ENCODE data around the gene MTFR2.

The MTFR2 gene

GRCh38 chr6:136189104-136189503 lies 61.0 kb downstream of the MTFR2 start:
- in situ Hi-C loops (cut with HindIII; ENCODE audit: low sequenced_read_pairs), result no loop called here

DNA sequence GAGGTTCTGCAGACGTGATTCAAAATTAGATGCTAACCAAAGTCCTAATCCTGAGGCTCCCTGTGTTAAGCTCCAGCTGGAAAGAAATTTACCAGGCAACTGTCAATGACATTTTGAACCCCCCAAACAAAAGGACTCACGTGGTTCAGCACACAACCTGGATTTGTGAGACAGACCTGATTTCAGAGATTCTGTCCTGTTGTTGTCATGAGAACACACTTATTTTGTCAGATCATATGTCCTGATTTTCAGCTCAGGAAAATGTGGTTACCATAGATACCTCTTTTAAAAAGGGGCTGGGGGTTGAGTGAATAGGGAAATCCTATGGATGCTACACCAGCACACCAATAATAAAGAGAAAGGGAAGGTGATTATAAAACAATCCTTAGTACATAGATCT lies 61.6 kb downstream of the MTFR2 start:
- in situ Hi-C loops (cut with HindIII; ENCODE audit: low sequenced_read_pairs), result no loop called here

DNA sequence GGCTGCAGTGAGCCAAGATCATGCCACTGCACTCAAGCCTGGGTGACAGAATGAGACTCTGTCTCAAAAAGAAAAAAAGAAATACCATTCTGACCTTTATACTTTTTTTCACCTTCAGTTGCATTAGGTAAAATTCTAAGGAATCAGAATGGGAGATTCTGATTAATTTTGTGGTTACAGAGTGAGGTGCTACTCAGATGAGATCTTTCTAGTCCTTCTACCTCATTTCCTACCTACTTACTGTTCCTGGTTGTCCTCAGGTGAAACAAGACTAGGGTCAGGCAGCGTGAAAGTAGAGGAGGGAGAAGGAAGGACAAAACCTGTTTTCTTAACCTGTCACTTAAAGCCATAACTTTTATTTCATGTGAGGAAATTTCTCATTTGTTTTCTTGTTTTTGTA lies 63.7 kb downstream of the MTFR2 start:
- in situ Hi-C loops (cut with HindIII; ENCODE audit: low sequenced_read_pairs), result no loop called here

GRCh38 chr6:136184738-136185137 lies 65.4 kb downstream of the MTFR2 start:
- in situ Hi-C loops (cut with HindIII; ENCODE audit: low sequenced_read_pairs), result no loop called here

- in situ Hi-C loops (cut with HindIII; ENCODE audit: low sequenced_read_pairs), result no loop called here
Measured at GRCh38 chr6:136181861-136182260, 68.2 kb downstream of the MTFR2 start.

DNA sequence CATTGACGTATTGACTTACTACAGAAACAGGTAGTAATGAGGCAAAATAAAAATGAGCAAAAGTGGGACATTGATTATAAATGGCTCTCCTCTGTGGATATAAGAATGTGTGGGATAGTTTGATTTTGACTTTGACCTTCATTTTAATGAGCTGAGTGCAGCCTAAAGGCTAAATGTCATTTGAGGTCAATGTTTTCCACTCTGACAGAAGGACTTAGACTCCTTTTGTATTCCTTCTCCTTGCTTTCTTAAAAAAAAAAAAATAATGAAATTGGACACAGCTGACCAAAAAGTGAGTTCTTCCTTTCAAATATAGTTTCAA lies 68.6 kb downstream of the MTFR2 start:
- in situ Hi-C loops (cut with HindIII; ENCODE audit: low sequenced_read_pairs), result no loop called here

All from DLD1 (cell line).